ENCODE data around the gene HFM1.
"Not testable (repeated sequence)": the region's sequence is repeated elsewhere in the genome, so short reads cannot be mapped to it uniquely, and the experiment has no call there.

HFM1 gene, protein sequence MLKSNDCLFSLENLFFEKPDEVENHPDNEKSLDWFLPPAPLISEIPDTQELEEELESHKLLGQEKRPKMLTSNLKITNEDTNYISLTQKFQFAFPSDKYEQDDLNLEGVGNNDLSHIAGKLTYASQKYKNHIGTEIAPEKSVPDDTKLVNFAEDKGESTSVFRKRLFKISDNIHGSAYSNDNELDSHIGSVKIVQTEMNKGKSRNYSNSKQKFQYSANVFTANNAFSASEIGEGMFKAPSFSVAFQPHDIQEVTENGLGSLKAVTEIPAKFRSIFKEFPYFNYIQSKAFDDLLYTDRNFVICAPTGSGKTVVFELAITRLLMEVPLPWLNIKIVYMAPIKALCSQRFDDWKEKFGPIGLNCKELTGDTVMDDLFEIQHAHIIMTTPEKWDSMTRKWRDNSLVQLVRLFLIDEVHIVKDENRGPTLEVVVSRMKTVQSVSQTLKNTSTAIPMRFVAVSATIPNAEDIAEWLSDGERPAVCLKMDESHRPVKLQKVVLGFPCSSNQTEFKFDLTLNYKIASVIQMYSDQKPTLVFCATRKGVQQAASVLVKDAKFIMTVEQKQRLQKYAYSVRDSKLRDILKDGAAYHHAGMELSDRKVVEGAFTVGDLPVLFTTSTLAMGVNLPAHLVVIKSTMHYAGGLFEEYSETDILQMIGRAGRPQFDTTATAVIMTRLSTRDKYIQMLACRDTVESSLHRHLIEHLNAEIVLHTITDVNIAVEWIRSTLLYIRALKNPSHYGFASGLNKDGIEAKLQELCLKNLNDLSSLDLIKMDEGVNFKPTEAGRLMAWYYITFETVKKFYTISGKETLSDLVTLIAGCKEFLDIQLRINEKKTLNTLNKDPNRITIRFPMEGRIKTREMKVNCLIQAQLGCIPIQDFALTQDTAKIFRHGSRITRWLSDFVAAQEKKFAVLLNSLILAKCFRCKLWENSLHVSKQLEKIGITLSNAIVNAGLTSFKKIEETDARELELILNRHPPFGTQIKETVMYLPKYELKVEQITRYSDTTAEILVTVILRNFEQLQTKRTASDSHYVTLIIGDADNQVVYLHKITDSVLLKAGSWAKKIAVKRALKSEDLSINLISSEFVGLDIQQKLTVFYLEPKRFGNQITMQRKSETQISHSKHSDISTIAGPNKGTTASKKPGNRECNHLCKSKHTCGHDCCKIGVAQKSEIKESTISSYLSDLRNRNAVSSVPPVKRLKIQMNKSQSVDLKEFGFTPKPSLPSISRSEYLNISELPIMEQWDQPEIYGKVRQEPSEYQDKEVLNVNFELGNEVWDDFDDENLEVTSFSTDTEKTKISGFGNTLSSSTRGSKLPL (N-terminal part only)

GRCh38 chr1:91404151-91405012, at the start of gene HFM1:
HFM1 (minus strand) TSS chr1:91404837; CDS start chr1:91401082, 3,755 bp downstream.
- TF ChIP-seq, protein P1, sequence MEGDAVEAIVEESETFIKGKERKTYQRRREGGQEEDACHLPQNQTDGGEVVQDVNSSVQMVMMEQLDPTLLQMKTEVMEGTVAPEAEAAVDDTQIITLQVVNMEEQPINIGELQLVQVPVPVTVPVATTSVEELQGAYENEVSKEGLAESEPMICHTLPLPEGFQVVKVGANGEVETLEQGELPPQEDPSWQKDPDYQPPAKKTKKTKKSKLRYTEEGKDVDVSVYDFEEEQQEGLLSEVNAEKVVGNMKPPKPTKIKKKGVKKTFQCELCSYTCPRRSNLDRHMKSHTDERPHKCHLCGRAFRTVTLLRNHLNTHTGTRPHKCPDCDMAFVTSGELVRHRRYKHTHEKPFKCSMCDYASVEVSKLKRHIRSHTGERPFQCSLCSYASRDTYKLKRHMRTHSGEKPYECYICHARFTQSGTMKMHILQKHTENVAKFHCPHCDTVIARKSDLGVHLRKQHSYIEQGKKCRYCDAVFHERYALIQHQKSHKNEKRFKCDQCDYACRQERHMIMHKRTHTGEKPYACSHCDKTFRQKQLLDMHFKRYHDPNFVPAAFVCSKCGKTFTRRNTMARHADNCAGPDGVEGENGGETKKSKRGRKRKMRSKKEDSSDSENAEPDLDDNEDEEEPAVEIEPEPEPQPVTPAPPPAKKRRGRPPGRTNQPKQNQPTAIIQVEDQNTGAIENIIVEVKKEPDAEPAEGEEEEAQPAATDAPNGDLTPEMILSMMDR (IDR thresholded peaks at IDR 0.05; ENCODE audit: borderline replicate concordance, insufficient read depth, low read depth, low read length) = no peak
- peak within 1 kb of the TSS; percentile 58 for H3K4me3 ChIP-seq (ENCODE audit: low read depth, low read length)

- TF ChIP-seq, protein P1 (IDR thresholded peaks at IDR 0.05; ENCODE audit: borderline replicate concordance, insufficient read depth, low read depth, low read length) = no peak
- H3K4me3 ChIP-seq (ENCODE audit: low read depth, low read length) = no peak overlapping the region
Observed at GRCh38 chr1:91454136-91454535, 49.5 kb upstream of the HFM1 start.

GRCh38 chr1:91450260-91450659, 45.6 kb upstream of the HFM1 start:
- TF ChIP-seq, protein P1 (IDR thresholded peaks at IDR 0.05; ENCODE audit: borderline replicate concordance, insufficient read depth, low read depth, low read length) = no peak
- H3K4me3 ChIP-seq (ENCODE audit: low read depth, low read length) = no peak overlapping the region

- not testable (repeated sequence) for H3K4me3 ChIP-seq (ENCODE audit: low read depth, low read length)
Observed at GRCh38 chr1:91447782-91448181, 43.1 kb upstream of the HFM1 start.

GRCh38 chr1:91441980-91442379, 37.3 kb upstream of the HFM1 start:
- not testable (repeated sequence) for H3K4me3 ChIP-seq (ENCODE audit: low read depth, low read length)

- H3K4me3 ChIP-seq (ENCODE audit: low read depth, low read length) = no peak overlapping the region
- TF ChIP-seq, protein P1 (IDR thresholded peaks at IDR 0.05; ENCODE audit: borderline replicate concordance, insufficient read depth, low read depth, low read length) = no peak
Observed at GRCh38 chr1:91440847-91441246, 36.2 kb upstream of the HFM1 start.

DNA sequence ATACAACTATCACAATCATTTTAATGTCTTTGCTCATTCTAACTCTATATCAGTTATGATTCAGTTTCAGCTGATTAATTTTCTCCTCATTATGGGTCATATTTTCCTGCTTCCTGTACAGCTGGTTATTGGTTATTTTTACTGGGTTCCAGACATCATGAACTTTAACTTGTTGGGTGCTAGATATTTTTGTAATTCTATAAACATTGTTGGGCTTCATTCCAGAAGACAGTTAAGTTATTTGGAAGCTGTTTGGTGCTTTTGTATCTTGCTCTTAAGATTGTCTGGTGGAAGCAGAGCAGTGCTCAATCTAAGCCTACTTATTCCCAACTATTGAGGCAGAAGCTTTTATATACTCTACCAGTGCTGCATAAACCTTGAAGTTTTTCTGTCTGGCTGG, 34.4 kb upstream of the HFM1 start:
- TF ChIP-seq, protein P1 (IDR thresholded peaks at IDR 0.05; ENCODE audit: borderline replicate concordance, insufficient read depth, low read depth, low read length) = no peak
- H3K4me3 ChIP-seq (ENCODE audit: low read depth, low read length) = no peak overlapping the region

All from GM12875 (cell line).